Fibroblast of pulmonary artery (primary cell): ENCODE data around the gene FAM186B.
A peak's percentile ranks its signal among the peaks of the same experiment; 100 is the strongest.

Experiments
- DNase-seq: peaks from one replicate; pipeline ENCODE4 v3.0.0-alpha.2; 2010; ENCODE audit warnings: low read depth
- H3K4me3 ChIP-seq: replicated peaks from 2 replicates; pipeline ENCODE4 v1.5.1; 2011; ENCODE audit warnings: low read depth, mild to moderate bottlenecking, control low read depth, low read length, moderate library complexity
- CTCF ChIP-seq: IDR thresholded peaks from 2 replicates; pipeline ENCODE4 v1.5.1; 2011; ENCODE audit warnings: mild to moderate bottlenecking, control low read depth, low read length, inconsistent platforms; ENCODE audit errors: missing control alignments

Gene FAM186B

GRCh38 chr12:49541140-49541861, 64.1 kb downstream of the FAM186B start:
- TF ChIP-seq CTCF = no peak
- H3K4me3 ChIP-seq = no peak overlapping the region
- no peak for DNase-seq

GRCh38 chr12:49540229-49541139, 65.0 kb downstream of the FAM186B start:
- DNase-seq = no peak
- H3K4me3 ChIP-seq = no peak overlapping the region

GRCh38 chr12:49539406-49540228, 65.8 kb downstream of the FAM186B start:
- no peak for DNase-seq
- no peak overlapping the region for H3K4me3 ChIP-seq
- no peak for TF ChIP-seq CTCF

More at GRCh38 chr12:49540229-49541139, 65.0 kb downstream of the FAM186B start:
- no peak for TF ChIP-seq CTCF

GRCh38 chr12:49538510-49539403, 66.7 kb downstream of the FAM186B start, which contains the start of gene KCNH3:
Gene KCNH3 (plus strand): TSS chr12:49539030. CDS start chr12:49539417, 387 bp downstream.
- TF ChIP-seq CTCF = no peak
- H3K4me3 ChIP-seq = peak within 1 kb of the TSS; percentile 37
- peak; percentile 58 for DNase-seq

- no peak for DNase-seq
- peak overlapping the region; percentile 37 for H3K4me3 ChIP-seq
- TF ChIP-seq CTCF = no peak
These were observed 67.5 kb downstream of the FAM186B start for GRCh38 chr12:49537752-49538509.
